GM12801 (cell line): ENCODE measurements around the gene RAVER1.

Source experiments
- CTCF ChIP-seq: IDR thresholded peaks from one replicate; pipeline ENCODE4 v1.5.1; 2011; ENCODE audit warnings: control low read depth; ENCODE audit not compliant: insufficient read length; ENCODE audit errors: extremely low read depth

RAVER1 gene

GRCh38 chr19:10270616-10271394, 62.5 kb downstream of the RAVER1 start, which contains the start of gene ICAM1:
Gene ICAM1, plus strand, starts transcription at chr19:10271120. Its CDS starts 40 bp downstream, at chr19:10271160.
- TF ChIP-seq CTCF: no peak

- no peak for TF ChIP-seq CTCF
These were observed 63.1 kb downstream of the RAVER1 start for GRCh38 chr19:10270180-10270615.

- TF ChIP-seq CTCF: no peak
These were observed 63.8 kb downstream of the RAVER1 start for GRCh38 chr19:10269333-10270179.

- TF ChIP-seq CTCF: no peak
These were observed 65.3 kb downstream of the RAVER1 start for GRCh38 chr19:10268071-10268470.

GRCh38 chr19:10266706-10267105, 66.6 kb downstream of the RAVER1 start:
- TF ChIP-seq CTCF: no peak
